22Rv1 (cell line): ENCODE results near the gene KIF6.

Experiments
- H3K27ac ChIP-seq: fragments of 450-650 bp; 2 replicates; pipeline ENCODE4 v1.5.1; 2017
- CTCF ChIP-seq: fragments of 450-650 bp; IDR thresholded peaks from 2 replicates; pipeline ENCODE4 v1.5.1; 2017; ENCODE audit warnings: mild to moderate bottlenecking
- ZFX ChIP-seq: fragments of 450-650 bp; IDR thresholded peaks from 2 replicates; pipeline ENCODE4 v1.6.1; 2017; ENCODE audit warnings: antibody characterized with exemption, borderline replicate concordance

The KIF6 gene

GRCh38 chr6:39441301-39441700 is 283.9 kb downstream of the KIF6 start:
- TF ChIP-seq CTCF (no peak), ZFX (no peak)
- H3K27ac ChIP-seq = no peak overlapping the region

- H3K27ac ChIP-seq = no peak overlapping the region
- TF ChIP-seq CTCF (no peak), ZFX (no peak)
These were observed 285.2 kb downstream of the KIF6 start for GRCh38 chr6:39440039-39440426.

- TF ChIP-seq ZFX (no peak), CTCF (no peak)
These were observed 285.7 kb downstream of the KIF6 start for GRCh38 chr6:39439342-39440038.

GRCh38 chr6:39433630-39434029 is 291.6 kb downstream of the KIF6 start:
- TF ChIP-seq ZFX (no peak), CTCF (no peak)
- H3K27ac ChIP-seq = no peak overlapping the region

More at GRCh38 chr6:39439342-39440038, 285.7 kb downstream of the KIF6 start:
- H3K27ac ChIP-seq = no peak overlapping the region

GRCh38 chr6:39432330-39433025 is 292.7 kb downstream of the KIF6 start:
- no peak overlapping the region for H3K27ac ChIP-seq
- TF ChIP-seq CTCF (no peak), ZFX (no peak)

- TF ChIP-seq CTCF = no peak
- no peak for TF ChIP-seq ZFX
- no peak overlapping the region for H3K27ac ChIP-seq
These were observed 294.2 kb downstream of the KIF6 start for GRCh38 chr6:39430871-39431523.

GRCh38 chr6:39430446-39430845 is 294.8 kb downstream of the KIF6 start:
- H3K27ac ChIP-seq = no peak overlapping the region
- no peak for TF ChIP-seq ZFX
- TF ChIP-seq CTCF = no peak
